ENCODE results near the gene RFFL.
"Not testable (repeated sequence)": the region's sequence is repeated elsewhere in the genome, so short reads cannot be mapped to it uniquely, and the experiment has no call there.

DNA sequence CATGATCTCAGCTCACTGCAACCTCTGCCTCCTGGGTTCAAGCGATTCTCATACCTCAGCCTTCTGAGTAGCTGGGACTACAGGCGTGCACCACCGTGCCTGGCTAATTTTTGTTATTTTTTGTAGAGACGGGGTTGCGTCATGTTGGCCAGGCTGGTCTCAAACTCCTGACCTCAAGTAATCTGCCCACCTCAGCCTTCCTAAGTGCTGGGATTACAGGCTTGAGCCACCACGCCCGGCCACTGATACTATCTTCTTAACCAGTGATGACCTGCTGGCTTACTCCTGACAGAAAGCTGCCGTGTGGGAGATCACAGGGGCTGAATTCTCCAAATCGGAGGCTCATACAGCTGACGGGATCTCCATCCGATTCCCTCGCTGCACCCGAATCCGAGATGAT is 62.5 kb downstream of the RFFL start:
- not testable (repeated sequence) for TF ChIP-seq POLR2A, CTCF (IDR thresholded peaks at IDR 0.05)
